Pons (tissue), 1 donor: ENCODE measurements around the gene PPP1R16B.

Experiments
- DNase-seq: peaks from one replicate; pipeline ENCODE4 v3.0.0-alpha.2; 2016; ENCODE audit warnings: low spot score

The PPP1R16B gene

DNA sequence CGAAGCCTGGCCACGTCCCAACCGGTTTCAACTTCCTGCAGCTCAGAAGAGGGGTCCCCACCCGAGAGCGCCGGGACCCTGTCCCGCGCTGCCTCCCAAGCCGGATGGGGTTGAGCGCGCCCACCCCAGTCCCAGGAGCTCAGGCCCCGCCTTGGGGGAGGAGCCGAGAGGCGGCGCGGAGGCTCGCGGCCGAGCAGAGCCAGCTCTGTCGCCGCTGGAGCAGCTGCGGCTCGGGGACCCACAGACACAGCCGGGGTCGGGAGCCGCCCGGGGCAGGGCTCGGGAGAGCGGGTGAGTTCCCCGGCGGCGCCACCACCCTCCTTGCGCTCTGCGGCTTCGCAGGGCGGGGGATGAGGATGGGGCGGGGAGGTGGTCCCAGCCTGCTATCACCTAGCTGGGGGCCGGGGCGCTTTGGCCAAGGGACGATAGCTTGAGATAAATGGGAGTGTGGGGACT is at the start of gene PPP1R16B:
TSS of gene PPP1R16B (plus strand) at position 196 of the 456 bp plus-strand sequence. CDS start 30,229 bp downstream, outside the sequence.
- DNase-seq = peak; percentile 66

DNA sequence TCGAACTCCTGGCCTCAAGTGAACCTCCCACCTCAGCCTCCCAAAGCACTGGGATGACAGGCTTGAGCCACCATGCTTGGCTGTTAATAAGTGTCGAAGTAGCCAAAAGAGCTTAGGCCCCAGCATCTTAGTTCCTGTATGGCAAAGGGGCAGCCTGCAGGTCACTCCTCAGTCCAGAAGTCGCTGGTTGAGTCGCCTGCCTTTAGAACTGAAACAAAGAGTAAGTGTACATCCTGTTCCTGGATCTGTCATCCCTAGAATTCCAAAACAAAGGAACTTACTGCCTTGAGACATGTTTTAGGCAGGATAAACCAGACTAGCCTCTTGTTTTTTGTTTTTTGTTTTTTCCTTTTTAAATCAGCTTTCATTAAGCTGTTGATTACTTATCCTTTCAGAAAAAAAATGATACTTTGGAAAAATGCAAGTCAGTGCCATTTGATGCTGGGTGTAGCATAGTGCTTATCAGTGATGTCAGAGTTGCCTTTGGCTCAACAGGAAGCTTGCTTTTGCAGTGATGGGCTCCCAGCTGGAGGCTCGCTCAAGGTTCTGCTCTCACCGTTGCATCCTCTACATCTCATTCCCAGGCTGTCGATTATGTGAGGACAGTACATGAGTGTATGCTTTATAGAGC is 48.2 kb upstream of the PPP1R16B start:
- no peak for DNase-seq

DNA sequence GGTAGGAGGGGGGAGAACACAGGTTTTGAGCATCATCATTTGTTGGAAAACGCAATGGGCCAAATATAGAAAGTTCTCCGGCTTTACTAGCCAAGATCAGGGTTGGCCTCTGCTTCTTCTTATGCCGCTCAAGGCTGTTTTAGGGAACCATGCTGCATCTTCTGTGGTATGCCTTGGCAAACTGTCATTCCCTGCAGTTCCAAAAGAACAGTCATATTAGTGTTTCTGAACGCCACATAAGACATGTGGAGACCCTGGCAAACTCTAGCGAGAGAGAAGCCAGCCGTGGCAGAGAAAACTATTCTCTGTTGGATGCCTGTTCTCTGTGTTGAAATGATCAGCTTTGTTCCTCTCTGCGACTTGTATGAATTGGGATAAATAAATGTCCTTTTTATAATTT is 46.4 kb upstream of the PPP1R16B start:
- peak; percentile 55 for DNase-seq

DNA sequence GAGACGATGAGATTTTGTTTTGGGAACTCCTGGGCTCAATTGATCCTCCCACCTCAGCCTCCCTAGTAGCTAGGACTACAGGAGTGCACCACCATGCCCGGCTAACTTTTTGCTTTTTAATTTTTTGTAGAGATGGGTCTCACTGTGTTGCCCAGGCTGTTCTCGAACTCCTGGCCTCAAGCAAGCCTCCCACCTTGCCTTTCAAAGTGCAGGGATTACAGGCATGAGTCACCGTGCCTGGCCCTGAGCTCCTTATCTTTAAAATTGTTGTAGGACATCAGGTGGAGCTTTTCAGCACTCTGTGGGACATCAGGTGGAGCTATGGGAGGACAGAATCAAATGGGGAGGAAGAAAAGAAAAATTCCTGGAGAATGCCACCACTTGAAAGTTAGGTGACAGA is 44.5 kb upstream of the PPP1R16B start:
- no peak for DNase-seq

DNA sequence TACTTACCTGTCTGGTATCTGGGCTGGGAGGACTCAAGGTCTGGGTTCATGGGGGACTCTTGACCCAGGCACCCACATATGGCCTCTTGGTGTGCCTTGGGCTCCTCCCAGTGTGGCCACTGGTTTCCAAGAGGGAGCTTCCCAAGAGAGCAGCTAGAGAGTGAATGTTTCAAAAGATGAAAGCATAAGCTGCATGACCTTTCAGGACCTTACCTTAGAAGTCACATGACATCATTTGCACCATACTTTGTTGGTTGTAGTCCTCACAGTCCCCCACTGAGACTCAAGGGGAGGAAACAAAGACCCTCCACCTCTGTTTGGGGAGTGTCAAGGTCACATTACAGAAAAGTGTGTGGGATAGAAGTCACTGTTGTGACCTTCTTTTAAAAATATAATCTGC is 43.3 kb upstream of the PPP1R16B start:
- no peak for DNase-seq

DNA sequence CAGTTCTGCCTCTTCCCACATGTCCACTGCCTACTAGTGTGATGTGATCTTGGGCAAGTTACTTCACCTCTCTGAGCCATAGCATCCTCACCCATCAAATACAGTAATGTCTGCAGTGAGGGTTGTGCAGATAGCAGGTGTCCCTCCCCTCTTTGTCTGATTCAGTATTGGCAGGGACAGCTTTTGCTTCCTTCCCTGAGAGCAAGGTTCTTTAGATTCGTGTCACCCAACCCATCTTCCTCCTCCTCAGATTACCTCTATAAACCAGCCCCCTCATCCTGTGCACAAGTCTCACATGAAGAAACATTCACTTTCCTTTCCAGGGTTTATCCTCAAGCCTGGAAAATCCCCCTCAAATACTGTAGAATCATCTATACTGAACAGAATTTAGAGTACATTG is 41.9 kb upstream of the PPP1R16B start:
- DNase-seq = no peak

DNA sequence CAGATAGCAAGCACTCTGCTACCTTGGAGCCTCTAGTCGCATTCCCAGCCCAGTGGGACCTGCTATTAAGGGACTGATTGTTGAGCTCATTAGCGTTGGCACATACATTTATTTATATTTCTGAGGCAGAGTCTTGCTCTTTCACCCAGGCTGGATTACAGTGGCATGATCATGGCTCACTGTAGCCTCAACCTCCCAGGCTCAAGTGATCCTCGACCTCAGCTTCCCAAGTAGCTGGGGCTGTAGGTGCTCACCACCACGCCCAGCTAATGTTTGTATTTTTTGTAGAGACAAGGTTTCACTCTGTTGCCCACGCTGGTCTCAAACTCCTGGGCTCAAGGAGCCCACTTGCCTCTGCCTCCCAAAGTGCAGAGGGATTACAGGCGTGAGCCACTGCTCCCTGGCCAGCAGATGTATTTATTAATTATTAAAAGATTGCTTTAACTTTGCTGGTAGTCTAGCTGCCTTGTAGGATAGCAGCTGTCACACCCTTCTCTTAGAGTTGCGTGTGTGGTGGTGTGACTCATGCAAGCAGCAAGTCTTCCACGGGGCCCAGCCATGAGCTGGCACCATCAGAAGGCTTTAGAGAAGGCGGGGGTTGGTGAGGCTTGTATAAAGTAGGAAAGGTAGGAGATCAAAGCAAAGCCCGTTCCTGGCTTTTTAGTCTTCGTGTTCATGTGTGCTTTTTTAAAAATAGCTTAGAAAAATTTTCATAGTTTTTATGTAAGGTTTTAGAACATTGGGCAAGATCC is 40.8 kb upstream of the PPP1R16B start:
- DNase-seq = no peak

DNA sequence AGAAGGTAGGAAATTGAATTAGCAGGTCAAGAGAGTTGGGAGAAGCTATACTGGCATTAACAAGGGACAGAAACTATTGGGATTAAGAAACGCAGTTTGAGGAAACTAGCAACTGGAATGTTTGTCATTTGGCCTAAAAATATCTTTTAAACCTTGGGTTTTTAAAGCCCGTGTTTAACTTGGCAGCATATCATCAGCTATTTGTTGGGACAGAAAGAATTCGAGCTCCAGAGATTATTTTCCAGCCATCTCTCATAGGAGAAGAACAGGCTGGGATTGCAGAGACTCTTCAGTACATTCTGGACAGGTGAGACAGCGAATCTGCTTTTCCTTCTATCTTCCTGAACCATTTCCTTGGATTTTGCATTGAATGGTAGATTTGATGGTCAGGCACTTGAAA is 39.4 kb upstream of the PPP1R16B start:
- no peak for DNase-seq

DNA sequence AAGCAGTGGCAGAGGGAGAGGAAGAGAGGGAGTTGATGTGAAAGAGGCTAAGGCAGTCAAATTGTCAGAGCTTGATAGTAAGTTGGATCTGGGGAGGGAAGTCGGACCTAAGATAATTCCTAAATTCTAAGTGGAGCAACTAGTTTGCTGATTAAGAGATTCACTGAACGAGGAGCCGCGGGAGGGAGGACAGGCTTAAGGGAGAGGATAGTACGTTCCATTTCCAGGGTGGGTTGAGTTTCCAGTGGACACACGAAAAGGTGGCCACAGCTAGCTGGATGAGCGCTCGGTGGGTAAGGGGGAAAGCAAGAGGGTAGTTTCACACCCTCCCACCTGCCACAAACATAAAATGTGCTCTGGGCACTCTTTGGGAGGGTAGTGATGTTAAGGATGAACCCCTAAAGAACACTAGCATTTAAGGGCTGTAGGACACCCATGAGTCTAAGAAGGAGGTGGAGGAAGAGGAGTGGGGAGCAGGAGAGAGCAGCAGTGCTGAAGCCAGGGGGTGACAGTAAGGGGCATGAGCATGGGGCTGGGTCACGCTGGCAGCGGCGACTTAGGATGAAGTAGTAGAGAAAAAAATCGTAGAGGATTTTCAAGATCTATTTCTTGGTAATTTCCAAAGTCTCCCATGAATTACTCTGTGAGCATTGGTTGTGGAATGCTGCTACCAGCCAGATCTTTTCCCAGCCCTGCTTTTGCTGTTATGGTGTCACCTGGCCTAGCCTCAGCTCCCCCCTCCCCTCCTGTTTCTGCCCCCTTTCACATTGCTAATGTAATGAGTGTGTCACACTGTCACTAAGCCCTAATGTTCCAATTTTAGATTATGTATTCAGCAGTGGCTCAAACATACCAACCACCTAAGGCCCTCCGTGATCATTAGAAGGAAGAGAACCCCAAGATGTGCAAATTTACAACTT is 35.9 kb upstream of the PPP1R16B start:
- DNase-seq = no peak

DNA sequence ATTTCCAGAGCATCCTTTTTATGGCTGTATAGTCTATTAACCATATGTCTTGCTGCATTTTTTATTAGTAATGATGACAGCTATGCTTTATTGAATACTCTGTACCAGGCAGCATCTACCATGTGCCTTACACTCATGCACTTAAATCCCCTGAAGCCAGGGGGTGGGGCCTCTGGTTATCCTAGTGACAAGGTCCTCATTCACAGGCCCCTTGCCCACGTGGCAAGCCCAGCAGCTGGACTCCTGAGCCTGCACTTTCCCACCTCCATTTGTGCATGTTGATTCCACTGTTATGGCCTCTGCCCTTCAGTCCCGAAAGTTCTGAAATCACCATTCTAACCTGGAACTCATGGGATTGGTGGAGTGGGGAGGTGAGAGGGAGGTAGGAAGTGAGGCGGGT is 35.0 kb upstream of the PPP1R16B start:
- DNase-seq = no peak

DNA sequence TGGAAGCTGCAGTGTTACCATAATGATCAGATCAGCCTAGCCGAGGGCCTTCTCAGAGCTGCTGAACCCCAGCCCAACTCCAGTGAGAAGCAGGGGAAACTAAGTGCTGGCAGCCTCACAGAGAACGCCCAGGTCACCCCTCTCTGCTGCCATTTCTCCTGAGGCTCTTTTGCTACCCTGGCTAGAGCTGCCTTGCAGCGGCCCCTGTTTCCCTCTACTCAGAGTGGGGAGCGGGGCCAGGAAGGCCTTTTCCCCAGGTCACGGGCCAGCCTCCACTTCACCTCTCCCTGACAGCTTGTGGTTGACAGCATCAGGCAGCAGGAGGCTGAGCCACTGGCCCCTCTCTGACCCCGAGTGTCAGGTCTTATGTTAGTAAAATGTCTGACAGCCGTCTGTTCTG is 34.5 kb upstream of the PPP1R16B start:
- no peak for DNase-seq

DNA sequence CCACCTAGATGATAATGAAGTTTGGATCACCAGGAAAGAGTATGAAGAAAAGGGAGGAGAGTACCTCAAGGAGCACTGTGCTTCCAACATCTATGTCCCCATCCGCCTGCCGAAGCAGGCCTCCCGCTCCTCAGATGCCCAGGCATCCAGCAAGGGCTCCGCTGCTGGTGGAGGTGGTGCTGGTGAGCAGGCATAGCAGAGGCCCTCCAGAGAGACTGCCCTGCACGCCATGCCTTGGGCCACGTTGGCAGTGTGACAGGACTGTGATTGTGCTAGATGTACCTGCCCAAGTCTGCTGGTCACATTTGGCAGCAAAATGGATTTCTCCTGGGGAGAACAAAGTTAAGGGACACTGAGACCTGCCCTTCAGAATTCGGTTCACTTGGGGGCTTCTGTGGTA is 33.9 kb upstream of the PPP1R16B start:
- DNase-seq = no peak

DNA sequence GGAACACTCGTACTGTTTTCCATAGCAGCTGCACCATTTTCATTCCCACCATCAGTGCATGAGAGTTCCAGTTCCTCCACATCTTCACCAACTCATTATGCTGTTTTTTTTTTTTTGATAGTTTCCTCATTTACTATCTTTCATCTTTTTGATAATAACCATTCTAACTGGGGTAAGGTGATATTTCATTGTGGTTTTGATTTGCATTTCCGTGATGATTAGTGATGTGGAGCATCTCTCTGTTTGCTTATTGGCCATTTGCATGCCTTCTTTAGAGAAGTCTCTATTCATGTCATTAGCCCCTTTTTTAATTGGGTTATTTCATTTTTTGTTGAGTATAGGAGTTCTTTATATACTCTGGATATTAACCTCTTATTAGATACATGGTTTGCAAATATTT is 31.3 kb upstream of the PPP1R16B start:
- no peak for DNase-seq

DNA sequence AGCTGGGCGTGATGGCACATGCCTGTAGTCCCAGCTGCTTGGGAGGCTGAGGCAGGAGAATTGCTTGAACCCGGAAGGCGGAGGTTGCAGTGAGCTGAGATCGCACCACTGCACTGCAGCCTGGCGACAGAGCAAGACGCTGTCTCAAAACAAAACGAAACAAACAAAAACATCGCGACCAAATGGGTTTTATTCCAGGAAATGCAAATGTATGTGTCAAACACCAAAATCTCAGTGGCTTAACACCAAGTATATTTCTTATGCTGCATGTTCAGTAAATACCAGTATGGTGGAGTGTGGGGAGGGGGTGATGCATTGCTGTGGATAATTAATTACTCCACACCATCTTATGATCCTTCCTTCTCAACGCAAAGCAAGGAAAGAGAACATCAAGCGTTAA is 29.1 kb upstream of the PPP1R16B start:
- no peak for DNase-seq

DNA sequence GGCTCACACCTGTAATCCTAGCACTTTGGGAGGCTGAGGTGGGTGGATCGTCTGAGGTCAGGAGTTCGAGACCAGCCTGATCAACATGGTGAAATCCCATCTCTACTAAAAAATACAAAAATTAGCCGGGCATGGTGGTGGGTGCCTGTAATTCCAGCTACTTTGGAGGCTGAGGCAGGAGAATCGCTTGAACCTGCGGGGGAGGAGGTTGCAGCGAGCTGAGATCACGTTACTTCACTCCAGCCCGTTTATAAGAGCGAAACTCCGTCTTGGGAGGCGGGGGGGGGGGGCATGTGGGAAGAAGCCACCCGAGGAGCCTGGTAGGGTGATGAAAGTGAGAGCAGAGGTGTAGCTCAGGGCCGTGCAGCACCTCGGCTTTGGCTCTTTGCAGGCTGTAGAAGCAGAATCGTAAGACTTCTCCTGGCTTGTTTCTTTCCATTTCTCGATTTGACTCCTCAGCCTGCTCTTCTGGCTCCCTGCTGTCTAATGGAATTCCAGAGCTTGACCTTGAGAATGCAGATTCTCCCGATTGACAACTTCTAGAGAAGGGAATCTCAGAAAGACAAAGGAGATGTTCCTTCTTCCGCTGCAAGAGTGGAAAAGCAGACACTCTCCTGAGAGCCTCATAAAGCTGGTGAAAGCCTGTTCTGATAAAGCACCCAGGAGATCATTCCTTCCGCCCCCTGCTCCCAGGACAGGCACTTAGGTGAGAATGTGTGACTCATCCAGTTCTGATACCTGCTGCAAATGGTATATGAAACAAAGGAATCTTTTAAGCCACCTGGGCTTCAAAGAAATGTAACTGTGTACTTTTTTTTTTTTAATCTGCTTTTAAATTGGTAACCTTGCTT is 26.0 kb upstream of the PPP1R16B start:
- DNase-seq = no peak

DNA sequence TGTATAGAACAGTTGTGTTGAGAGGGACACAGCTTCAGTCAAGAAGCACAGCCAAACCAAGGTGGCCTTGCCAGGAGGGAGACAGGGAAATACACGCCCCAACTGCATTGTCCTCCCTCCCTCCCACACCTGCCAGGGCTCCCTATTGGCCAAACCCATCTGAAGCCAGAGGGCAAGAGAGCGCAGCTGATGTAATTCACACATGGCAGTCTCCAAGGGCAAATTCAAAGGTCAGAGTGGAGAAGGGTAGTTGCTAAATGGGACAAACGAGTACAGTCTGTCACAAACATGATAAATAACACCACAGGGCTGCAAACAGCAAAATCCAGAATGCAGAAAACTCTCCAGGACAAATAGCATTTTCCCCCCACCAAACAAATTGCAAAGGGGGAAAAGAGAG is 23.2 kb upstream of the PPP1R16B start:
- no peak for DNase-seq

DNA sequence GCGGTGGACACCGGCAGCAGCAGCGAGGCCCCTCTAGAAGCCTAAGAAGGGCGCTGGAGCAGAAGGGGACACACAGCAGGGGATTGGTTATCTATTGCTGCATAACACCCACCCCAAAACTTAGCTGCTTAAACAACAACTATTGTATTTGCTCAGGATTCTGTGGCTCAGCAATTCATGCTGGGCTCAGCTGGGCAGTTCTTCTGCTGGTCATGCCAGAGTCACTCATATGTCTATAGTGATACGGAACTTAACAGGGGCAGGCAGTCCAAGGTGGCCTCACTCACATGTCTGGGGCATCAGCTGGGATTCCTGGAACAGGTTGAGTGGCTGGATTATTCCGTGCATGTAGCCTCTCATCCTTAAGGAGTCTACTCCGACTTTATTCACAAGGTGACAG is 17.6 kb upstream of the PPP1R16B start:
- DNase-seq = no peak

DNA sequence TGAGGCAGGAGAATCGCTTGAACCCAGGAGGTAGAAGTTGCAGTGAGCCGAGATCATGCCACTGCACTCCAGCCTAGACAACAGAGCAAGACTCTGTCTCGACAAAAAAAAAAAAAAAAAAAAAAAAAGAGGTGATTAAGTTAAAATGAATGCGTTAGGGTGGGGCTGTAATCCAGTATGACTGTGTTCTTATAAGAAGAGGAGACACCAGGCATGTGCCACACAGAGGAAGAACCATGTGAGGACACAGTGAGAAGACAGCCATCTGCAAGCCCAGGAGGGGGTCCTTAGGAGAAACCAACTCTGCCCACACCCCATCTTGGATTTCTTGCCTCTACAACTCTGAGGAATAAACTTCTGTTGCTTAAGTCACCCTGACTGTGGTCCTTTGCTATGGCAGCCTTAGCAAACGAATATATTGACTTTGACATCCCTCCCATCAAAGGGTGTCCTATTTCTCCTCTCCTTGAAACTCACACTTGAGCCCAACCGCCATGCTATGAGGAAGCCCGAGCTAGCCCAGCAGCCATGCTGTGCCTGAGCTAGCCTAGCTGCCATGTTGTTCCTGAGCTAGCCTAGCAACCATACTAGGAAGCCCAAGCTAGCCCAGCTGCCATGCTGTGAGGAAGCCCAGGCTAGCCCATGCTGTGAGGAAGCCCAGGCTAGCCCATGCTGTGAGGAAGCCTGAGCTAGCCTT is 15.8 kb upstream of the PPP1R16B start:
- no peak for DNase-seq

DNA sequence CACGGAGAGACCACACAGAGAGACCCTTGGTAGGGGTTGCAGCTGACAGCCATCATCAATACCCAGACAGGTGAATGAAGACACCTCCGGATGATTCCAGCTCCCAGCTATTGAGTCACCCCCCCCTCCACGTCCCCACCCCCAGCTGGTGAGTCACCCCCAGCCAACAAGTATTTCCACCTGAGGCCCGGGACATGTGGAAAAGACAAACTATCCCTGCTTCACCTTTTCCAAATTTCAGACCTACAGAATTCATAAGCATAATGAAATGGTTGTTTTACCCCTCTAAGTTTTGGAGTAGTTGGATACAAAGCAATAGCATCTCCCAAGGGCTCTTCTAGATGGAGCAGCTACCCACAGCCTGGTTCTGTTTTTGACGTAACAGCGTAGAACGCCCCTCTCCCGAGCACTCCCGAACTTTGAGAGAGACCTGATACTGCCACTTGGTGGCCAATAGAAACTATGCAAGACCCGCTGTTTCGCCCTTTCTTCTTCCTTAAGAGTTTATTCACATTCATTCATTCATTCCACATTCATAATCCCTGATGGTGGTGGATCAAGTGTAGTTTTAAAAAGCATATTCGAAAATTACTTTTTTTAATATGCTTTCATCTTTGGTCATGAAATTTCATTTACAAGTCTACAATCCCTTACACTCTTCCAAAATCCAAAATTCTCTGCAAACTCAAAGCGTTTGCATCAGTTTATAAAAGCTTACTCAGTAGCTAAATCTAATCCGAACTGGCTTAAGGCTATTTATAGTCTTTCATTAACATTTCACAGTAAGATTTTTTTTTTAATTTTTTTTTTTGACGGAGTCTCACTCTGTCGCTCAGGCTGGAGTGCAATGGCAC is 15.1 kb upstream of the PPP1R16B start:
- DNase-seq = peak; percentile 42

DNA sequence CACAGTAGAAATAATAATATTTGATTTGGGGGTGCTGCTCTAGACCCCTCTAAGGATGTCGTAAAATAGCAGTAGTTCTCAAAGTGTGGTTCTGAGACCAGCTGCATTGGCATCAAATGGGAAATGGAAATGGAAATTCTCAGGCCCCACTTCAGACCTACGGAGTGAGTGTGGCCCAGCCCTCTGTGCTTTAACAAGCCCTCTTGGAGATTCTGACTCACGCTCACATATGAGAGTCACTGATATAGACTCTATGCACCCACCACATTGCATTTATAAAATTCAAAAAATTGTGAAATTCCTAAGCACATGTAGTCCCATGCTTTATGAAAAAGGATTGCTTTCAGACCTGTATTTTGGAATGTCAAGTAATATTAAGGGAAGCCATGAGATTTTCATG is 14.2 kb upstream of the PPP1R16B start:
- no peak for DNase-seq
